ENCODE measurements around the gene ATXN7L1.

GRCh38 chr7:105799006-105799405, 77.4 kb downstream of the ATXN7L1 start:
- no peak for TF ChIP-seq GATA3 (IDR thresholded peaks at IDR 0.05; ENCODE audit: low read depth, low read length)
- no peak for TF ChIP-seq GATA2 (IDR thresholded peaks at IDR 0.05; ENCODE audit: low read depth, low read length)

Data from SH-SY5Y (cell line).